Psoas muscle (tissue), 8 donors: ENCODE results near the gene SCN5A. TPM values are rescaled to one million over a fixed set of nuclear protein-coding genes. Genes with fewer than 3 reads are reported as not detected.
A peak's percentile ranks its signal among the peaks of the same experiment; 100 is the strongest.

Source experiments
- ATAC-seq, 4 donors: fragments of 200-7000 bp; cut with Tn5 transposase; one replicate each; pipeline ENCODE4 v1.9.1; 2020; ENCODE audit warnings: moderate library complexity in 3 of 4, mild to moderate bottlenecking in 2 of 4
- DNase-seq, 2 donors: peaks; one replicate each; pipeline ENCODE4 v3.0.0-alpha.2; 2020
- H3K27ac ChIP-seq: fragments of 200-600 bp; one replicate; pipeline ENCODE4 v1.8.0; 2022
- H3K27me3 ChIP-seq, 3 donors: fragments of 200-600 bp in 1 of 3; one replicate each; pipeline versions ENCODE4 v1.6.1 to v1.8.0; 2013 to 2022; ENCODE audit warnings: low read length in 2 of 3, mild to moderate bottlenecking in 2 of 3, moderate library complexity in 1 of 3; ENCODE audit not compliant: insufficient read depth in 3 of 3
- H3K36me3 ChIP-seq, 2 donors: fragments of 200-600 bp in 1 of 2; one replicate each; pipeline versions ENCODE4 v1.6.1 to v1.8.0; 2013 to 2022; ENCODE audit warnings: low read depth in 1 of 2, mild to moderate bottlenecking in 1 of 2, moderate library complexity in 1 of 2; ENCODE audit not compliant: insufficient read depth in 1 of 2
- H3K4me1 ChIP-seq: fragments of 200-600 bp; one replicate; pipeline ENCODE4 v1.8.0; 2022
- H3K4me3 ChIP-seq: fragments of 200-600 bp; one replicate; pipeline ENCODE4 v1.8.0; 2022; ENCODE audit warnings: mild to moderate bottlenecking
- H3K9me3 ChIP-seq: fragments of 200-600 bp; one replicate; pipeline ENCODE4 v1.8.0; 2022
- WGBS, 3 donors: extraction: QIAGEN DNeasy Blood & Tissue Kit; methylation state at CpG; one replicate each; pipeline versions ENCODE4 v1.1.6 to v1.1.7; 2013; 5-methylcytosine and 5-hydroxymethylcytosine counted together
- intact Hi-C, 2 donors: fragments of 100-400 bp; cut with DNase I; formaldehyde crosslinking; loops; one replicate each; pipeline versions ENCODE4 v1.11.0 to v1.14.2; 2022
- polyA plus RNA-seq, 3 donors: library from polyadenylated mRNA; stranded (reverse); fragments of 200-250 nt; gene quantifications; one replicate each; pipeline ENCODE4 v1.2.3, GENCODE V29; 2013
- total RNA-seq, 4 donors: library from RNA; stranded (reverse); fragmentation: NEBNext Ultra II Directional in 2 of 4; extraction: Animal tissue kit (Norgen Biotek cat#: 25700) in 2 of 4; gene quantifications; one replicate each; pipeline versions ENCODE4 v1.2.1 to v1.2.4, GENCODE V29; 2021 to 2023
- TF ChIP-seq, protein P1 (sequence below): fragments of 200-600 bp; IDR thresholded peaks from one replicate; pipeline ENCODE4 v1.8.0; 2022; ENCODE audit warnings: antibody characterized with exemption
- donor health status: healthy with polysubstance abuse.
- donor health status: DM: no; HTN: no; CAD: no; lungs with moderate emphysema.
- donor health status: Bipolar disorder and iron deficiency.
- donor health status: healthy.
- donor health status: DM: yes; HTN: yes; CAD: no.
- donor health status: DM: no; HTN: no; CAD: no.
- donor health status: DM: no; HTN: no; CAD: no.
- donor health status: DM: yes; HTN: yes; CAD: no.

SCN5A gene
- total and polyA plus RNA-seq, 7 donors, result 0.17 to 34.2 (median 5.7) TPM

- ATAC-seq, result no peak
- Histone ChIP-seq H3K27me3 (peaks cover 0 to 46% (median 9%) of the 10 kb centered on the region in 3 donors), H3K36me3 (no peaks in the 10 kb centered on the region), H3K9me3 (no peaks in the 10 kb centered on the region), H3K4me1 (peaks cover 7% of the 10 kb centered on the region), H3K27ac (no peak overlapping the region), H3K4me3 (peak overlapping the region; percentile 66)
- intact Hi-C loops, result no loop called here
- TF ChIP-seq, protein P1, sequence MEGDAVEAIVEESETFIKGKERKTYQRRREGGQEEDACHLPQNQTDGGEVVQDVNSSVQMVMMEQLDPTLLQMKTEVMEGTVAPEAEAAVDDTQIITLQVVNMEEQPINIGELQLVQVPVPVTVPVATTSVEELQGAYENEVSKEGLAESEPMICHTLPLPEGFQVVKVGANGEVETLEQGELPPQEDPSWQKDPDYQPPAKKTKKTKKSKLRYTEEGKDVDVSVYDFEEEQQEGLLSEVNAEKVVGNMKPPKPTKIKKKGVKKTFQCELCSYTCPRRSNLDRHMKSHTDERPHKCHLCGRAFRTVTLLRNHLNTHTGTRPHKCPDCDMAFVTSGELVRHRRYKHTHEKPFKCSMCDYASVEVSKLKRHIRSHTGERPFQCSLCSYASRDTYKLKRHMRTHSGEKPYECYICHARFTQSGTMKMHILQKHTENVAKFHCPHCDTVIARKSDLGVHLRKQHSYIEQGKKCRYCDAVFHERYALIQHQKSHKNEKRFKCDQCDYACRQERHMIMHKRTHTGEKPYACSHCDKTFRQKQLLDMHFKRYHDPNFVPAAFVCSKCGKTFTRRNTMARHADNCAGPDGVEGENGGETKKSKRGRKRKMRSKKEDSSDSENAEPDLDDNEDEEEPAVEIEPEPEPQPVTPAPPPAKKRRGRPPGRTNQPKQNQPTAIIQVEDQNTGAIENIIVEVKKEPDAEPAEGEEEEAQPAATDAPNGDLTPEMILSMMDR, result no peak
- 6 to 14% (median 8%) methylated on average over 34 to 56 of the region's 56 CpGs for WGBS, 3 donors
- peak in 1 of 2 donors; percentile 12 for DNase-seq
Measured at GRCh38 chr3:38648659-38649499, 608 bp downstream of the SCN5A start.

DNA sequence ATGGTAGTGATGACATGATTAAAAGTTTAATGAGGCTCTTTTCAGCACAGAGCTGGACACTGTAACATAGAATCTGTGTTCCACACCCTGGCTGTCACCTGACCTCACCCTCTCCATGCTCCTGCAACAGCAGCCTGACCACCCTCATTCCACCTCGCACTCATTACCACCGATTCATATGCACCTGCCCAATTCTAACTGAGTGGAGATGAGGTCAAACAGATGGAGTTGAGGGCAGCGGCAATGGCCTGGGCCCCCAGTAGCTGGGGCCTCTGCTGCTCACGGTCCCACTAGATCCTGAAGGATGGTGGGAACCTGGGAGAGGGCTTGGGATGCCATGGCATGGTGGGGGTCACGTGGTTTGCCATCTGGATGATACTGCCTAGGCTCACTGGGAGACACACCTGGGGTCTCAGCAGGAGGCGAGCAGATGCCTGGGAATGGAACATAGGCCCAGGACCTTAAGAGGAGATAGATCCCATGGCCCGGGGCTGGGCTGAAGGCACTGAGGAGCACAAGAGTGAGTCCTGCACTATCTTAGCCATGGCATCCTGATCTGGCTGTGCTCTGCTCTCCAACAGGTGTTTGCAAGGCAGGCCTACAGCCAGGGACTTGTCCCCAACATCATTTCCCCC, 1.3 kb downstream of the SCN5A start:
- Histone ChIP-seq H3K4me3 (peak overlapping the region; percentile 66), H3K36me3 (no peaks in the 10 kb centered on the region), H3K27me3 (peaks cover 0 to 39% (median 9%) of the 10 kb centered on the region in 3 donors), H3K9me3 (no peaks in the 10 kb centered on the region), H3K4me1 (peaks cover 7% of the 10 kb centered on the region), H3K27ac (no peak overlapping the region)
- intact Hi-C loops, result no loop called here
- 94% methylated on average over 6 to 7 of the region's 7 CpGs for WGBS, 3 donors
- DNase-seq, result no peak
- no peak for ATAC-seq
- TF ChIP-seq, protein P1, result no peak

DNA sequence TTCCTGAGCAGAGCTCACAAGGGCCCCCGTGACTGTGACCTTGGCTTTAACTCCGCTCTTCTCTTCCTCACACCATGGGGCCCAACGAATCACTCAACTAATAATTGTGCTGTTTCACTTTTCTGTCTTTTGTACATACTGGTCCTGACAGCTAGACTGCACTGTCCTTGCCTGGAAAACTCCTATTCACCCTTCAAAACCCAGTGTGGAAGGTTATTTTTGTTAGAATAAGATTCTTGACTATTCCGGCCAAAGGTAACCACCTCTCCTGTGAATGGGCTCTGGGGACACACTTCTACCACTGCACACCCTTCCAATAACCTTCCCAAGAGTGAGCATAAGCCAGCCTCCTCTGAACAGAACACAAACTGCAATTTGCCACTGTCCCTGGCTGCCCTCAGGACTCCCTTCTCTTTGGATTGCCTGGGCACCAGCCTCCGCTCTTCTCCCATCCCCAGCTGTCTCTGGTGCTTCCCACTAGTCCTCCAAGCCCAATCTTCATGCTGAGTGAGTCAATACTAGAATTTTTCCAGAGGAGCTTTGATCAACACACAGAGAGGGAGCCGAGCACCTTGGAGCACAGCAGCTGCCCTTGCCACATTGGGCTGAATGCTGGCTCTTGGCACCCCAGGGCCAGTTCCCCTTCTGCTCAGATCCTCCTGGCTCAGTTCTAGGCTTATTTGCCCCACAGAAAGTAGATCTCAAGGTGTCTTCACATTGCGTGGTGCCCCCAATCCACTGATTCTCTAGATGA, 2.1 kb downstream of the SCN5A start:
- no peak for DNase-seq
- Histone ChIP-seq H3K27ac (no peak overlapping the region), H3K4me1 (peaks cover 7% of the 10 kb centered on the region), H3K9me3 (no peaks in the 10 kb centered on the region), H3K27me3 (peaks cover 0 to 32% (median 9%) of the 10 kb centered on the region in 3 donors), H3K36me3 (no peaks in the 10 kb centered on the region), H3K4me3 (no peak overlapping the region)
- intact Hi-C loops, result no loop called here
- no peak for ATAC-seq
- TF ChIP-seq, protein P1, result no peak
- WGBS, 3 donors, result 89 to 91% (median 90%) methylated on average over 7 of the region's 7 CpGs

DNA sequence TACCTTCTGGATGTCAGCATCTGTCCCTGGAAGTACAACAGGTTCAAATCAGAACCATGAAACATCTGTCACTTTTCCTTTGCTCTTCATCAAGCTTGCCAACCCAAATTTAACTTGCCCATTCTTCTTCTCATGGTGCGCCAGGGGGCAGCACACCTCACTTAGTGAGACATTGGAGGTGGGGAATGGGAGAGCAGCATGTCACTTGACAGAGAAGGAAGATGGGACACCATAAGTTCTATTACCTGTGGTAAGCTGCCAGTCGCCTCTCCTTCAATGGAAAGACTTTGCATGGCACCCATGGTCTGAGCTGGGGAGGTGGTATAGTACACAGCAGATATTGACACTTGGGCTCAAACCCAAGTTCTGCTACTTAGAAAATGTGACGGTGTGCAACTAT, 2.9 kb downstream of the SCN5A start:
- no peak overlapping the region for H3K4me3 ChIP-seq
- no peak for DNase-seq
- peaks cover 7% of the 10 kb centered on the region for H3K4me1 ChIP-seq

More for the DNA sequence above, 2.9 kb downstream of the SCN5A start:
- Histone ChIP-seq H3K27ac (no peak overlapping the region), H3K9me3 (no peaks in the 10 kb centered on the region), H3K36me3 (no peaks in the 10 kb centered on the region), H3K27me3 (peaks cover 0 to 30% (median 9%) of the 10 kb centered on the region in 3 donors)
- TF ChIP-seq, protein P1, result no peak
- intact Hi-C loops, result no loop called here
- ATAC-seq, result no peak
- WGBS, 3 donors, result 84 to 92% (median 90%) methylated on average over 3 of the region's 3 CpGs
